Uterus (tissue), 2 donors: ENCODE data around the gene MYCBPAP.
"Not testable (repeated sequence)": the region's sequence is repeated elsewhere in the genome, so short reads cannot be mapped to it uniquely, and the experiment has no call there.

ENCODE experiments used
- CTCF ChIP-seq, 4 experiments: fragments of 200-600 bp in 2 of 4; fragments of 450-650 bp in 2 of 4; sonication (generic) in 2 of 4; IDR thresholded peaks; one replicate each; pipeline ENCODE4 v1.5.1; 2016 to 2019; ENCODE audit warnings: antibody characterized with exemption in 4 of 4, mild to moderate bottlenecking in 2 of 4, moderate library complexity in 1 of 4
- POLR2A ChIP-seq, 2 donors: fragments of 450-650 bp; IDR thresholded peaks; one replicate each; pipeline ENCODE4 v1.6.1; 2016; ENCODE audit warnings: antibody characterized with exemption in 2 of 2, mild to moderate bottlenecking in 1 of 2, moderate library complexity in 1 of 2

- TF ChIP-seq POLR2A, CTCF (IDR thresholded peaks at IDR 0.05): not testable (repeated sequence)
Observed at GRCh38 chr17:50475775-50476544, 32.3 kb upstream of the MYCBPAP start.
